DOHH2 (cell line): ENCODE measurements around the gene TCF12.

ENCODE experiments used
- H3F3A ChIP-seq: fragments of 200-600 bp; sonication (generic), shearing (Covaris generic); 2 replicates; pipeline ENCODE4 v1.6.0; 2016; ENCODE audit warnings: antibody characterized with exemption, mild to moderate bottlenecking; ENCODE audit not compliant: control insufficient read depth, insufficient read depth
- H3K27ac ChIP-seq: fragments of 200-600 bp; sonication (generic); 2 replicates; pipeline ENCODE4 v1.5.1; 2014; ENCODE audit warnings: low read depth, mild to moderate bottlenecking, low read length, moderate library complexity
- H3K27me3 ChIP-seq: fragments of 200-600 bp; sonication (generic); 2 replicates; pipeline ENCODE4 v1.6.1; 2014; ENCODE audit warnings: mild to moderate bottlenecking, low read length, mixed read lengths; ENCODE audit not compliant: control insufficient read depth
- H3K36me3 ChIP-seq: fragments of 200-600 bp; sonication (generic); 2 replicates; pipeline ENCODE4 v1.6.1; 2014; ENCODE audit warnings: mild to moderate bottlenecking, low read length, moderate library complexity, mixed read lengths; ENCODE audit not compliant: control insufficient read depth
- H3K4me1 ChIP-seq: fragments of 200-600 bp; sonication (generic); 2 replicates; pipeline ENCODE4 v1.6.1; 2014; ENCODE audit warnings: mild to moderate bottlenecking, low read length, mixed read lengths; ENCODE audit not compliant: control insufficient read depth
- H3K4me2 ChIP-seq: fragments of 200-600 bp; sonication (generic); 2 replicates; pipeline ENCODE4 v1.6.0; 2014; ENCODE audit warnings: mild to moderate bottlenecking, low read length, moderate library complexity
- H3K4me3 ChIP-seq: fragments of 200-600 bp; sonication (generic); 2 replicates; pipeline ENCODE4 v1.5.1; 2014; ENCODE audit warnings: mild to moderate bottlenecking, low read length, mixed read lengths
- H3K79me2 ChIP-seq: fragments of 200-600 bp; sonication (generic); 2 replicates; pipeline ENCODE4 v1.6.1; 2014; ENCODE audit warnings: mild to moderate bottlenecking, low read length, mixed read lengths; ENCODE audit not compliant: control insufficient read depth
- H3K9me2 ChIP-seq: fragments of 200-600 bp; sonication (generic); replicated peaks from 2 replicates; pipeline ENCODE4 v1.6.1; 2014; ENCODE audit warnings: mild to moderate bottlenecking, low read length, mixed read lengths; ENCODE audit not compliant: control insufficient read depth
- H3K9me3 ChIP-seq: fragments of 200-600 bp; sonication (generic); 2 replicates; pipeline ENCODE4 v1.6.1; 2014; ENCODE audit warnings: antibody characterized with exemption, low read length, mixed read lengths; ENCODE audit not compliant: control insufficient read depth, insufficient read depth
- H4K20me1 ChIP-seq: fragments of 200-600 bp; sonication (generic); 2 replicates; pipeline ENCODE4 v1.6.0; 2014; ENCODE audit warnings: low read depth, mild to moderate bottlenecking, antibody characterized with exemption, low read length, moderate library complexity; ENCODE audit not compliant: control insufficient read depth, insufficient read depth
- EZH2phosphoT487 ChIP-seq: fragments of 200-600 bp; sonication (generic); IDR thresholded peaks from 2 replicates; pipeline ENCODE4 v1.6.1; 2017; ENCODE audit warnings: borderline replicate concordance, mild to moderate bottlenecking, antibody characterized with exemption, low read length, moderate library complexity, mixed read lengths
- TF ChIP-seq, protein P1 (sequence below): fragments of 200-600 bp; sonication (generic); IDR thresholded peaks from one replicate; pipeline ENCODE4 v1.5.1; 2014; ENCODE audit warnings: antibody characterized with exemption, mild to moderate bottlenecking, low read depth, low read length; ENCODE audit not compliant: poor library complexity, severe bottlenecking

Gene TCF12

DNA sequence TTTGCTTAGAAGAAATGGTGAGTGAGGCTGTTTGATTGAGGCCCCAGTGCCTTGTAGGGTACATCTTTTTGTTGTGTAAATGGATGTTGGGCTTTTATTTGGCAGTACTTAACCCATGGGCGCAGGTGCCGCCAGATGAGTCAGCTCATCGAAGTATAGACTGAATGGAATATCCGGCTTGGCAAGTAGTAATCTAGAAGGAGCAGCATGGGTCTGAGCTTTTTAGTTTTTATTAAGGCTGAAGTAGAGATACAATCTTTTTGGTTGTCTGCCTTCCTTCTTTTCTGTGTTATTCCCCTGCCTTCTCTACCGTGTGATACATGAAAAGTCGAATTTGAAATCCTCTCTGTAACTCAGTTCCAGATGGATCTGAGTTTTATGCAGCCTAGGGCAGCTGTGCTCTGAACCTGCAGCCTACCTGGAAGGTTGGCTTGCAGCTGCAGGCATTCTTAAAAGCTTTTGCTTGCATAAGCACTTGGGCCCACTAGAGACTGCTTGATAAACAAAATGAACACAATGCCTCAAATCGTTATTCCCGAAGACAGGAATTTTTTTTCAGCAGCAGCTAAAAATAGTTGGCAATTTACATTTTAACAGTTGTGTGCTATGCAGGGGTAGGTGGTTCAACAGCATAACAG, 280.3 kb downstream of the TCF12 start:
- Histone ChIP-seq H3F3A (no peaks in the 10 kb centered on the region), H3K4me2 (no peak overlapping the region), H3K79me2 (no peaks in the 10 kb centered on the region), H3K27ac (no peak overlapping the region), H3K27me3 (no peaks in the 10 kb centered on the region), H3K9me2 (no peaks in the 10 kb centered on the region), H3K9me3 (no peaks in the 10 kb centered on the region), H3K4me1 (no peaks in the 10 kb centered on the region), H3K4me3 (no peak overlapping the region), H4K20me1 (no peaks in the 10 kb centered on the region), H3K36me3 (peaks cover 20% of the 10 kb centered on the region)
- no peak for TF ChIP-seq EZH2phosphoT487
- TF ChIP-seq, protein P1, sequence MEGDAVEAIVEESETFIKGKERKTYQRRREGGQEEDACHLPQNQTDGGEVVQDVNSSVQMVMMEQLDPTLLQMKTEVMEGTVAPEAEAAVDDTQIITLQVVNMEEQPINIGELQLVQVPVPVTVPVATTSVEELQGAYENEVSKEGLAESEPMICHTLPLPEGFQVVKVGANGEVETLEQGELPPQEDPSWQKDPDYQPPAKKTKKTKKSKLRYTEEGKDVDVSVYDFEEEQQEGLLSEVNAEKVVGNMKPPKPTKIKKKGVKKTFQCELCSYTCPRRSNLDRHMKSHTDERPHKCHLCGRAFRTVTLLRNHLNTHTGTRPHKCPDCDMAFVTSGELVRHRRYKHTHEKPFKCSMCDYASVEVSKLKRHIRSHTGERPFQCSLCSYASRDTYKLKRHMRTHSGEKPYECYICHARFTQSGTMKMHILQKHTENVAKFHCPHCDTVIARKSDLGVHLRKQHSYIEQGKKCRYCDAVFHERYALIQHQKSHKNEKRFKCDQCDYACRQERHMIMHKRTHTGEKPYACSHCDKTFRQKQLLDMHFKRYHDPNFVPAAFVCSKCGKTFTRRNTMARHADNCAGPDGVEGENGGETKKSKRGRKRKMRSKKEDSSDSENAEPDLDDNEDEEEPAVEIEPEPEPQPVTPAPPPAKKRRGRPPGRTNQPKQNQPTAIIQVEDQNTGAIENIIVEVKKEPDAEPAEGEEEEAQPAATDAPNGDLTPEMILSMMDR: no peak

GRCh38 chr15:57201578-57201977, 283.1 kb downstream of the TCF12 start:
- no peak overlapping the region for H3K27ac ChIP-seq
- H3K4me2 ChIP-seq: no peak overlapping the region
- no peaks in the 10 kb centered on the region for H4K20me1 ChIP-seq
- peaks cover 8% of the 10 kb centered on the region for H3K36me3 ChIP-seq
- no peaks in the 10 kb centered on the region for H3K9me2 ChIP-seq
- TF ChIP-seq, protein P1: no peak
- TF ChIP-seq EZH2phosphoT487: no peak
- H3F3A ChIP-seq: no peaks in the 10 kb centered on the region
- H3K4me1 ChIP-seq: no peaks in the 10 kb centered on the region
- no peaks in the 10 kb centered on the region for H3K27me3 ChIP-seq
- no peaks in the 10 kb centered on the region for H3K79me2 ChIP-seq
- H3K9me3 ChIP-seq: no peaks in the 10 kb centered on the region
- H3K4me3 ChIP-seq: no peak overlapping the region

DNA sequence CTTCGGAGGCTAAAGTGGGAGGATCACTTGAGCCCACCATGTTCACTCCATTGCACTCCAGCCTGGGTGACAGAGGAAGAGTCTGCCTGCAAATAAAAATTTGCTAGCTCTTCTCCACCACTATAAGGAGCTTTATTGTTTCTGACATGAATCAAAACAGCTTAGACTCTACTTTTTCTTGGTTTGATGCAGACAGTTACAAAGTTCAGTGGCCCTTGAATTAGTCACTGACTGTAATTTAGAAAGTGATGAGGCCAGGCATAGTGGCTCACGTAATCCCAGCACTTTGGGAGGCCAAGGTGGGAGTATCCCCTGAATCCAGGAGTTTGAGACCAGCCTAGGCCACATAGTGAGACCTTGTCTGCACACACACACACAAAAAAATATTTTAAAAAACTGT, 285.5 kb downstream of the TCF12 start:
- Histone ChIP-seq H3K4me3 (no peak overlapping the region), H3K36me3 (peaks cover 3% of the 10 kb centered on the region), H3K79me2 (no peaks in the 10 kb centered on the region), H3K4me1 (peaks cover 6% of the 10 kb centered on the region), H3K4me2 (no peak overlapping the region), H3K27me3 (no peaks in the 10 kb centered on the region), H3K27ac (no peak overlapping the region), H4K20me1 (no peaks in the 10 kb centered on the region), H3F3A (no peaks in the 10 kb centered on the region), H3K9me2 (no peaks in the 10 kb centered on the region), H3K9me3 (no peaks in the 10 kb centered on the region)
- no peak for TF ChIP-seq EZH2phosphoT487
- TF ChIP-seq, protein P1: no peak
